ENCODE data around the gene BRS3.
"Not testable (repeated sequence)": the region's sequence is repeated elsewhere in the genome, so short reads cannot be mapped to it uniquely, and the experiment has no call there.

The BRS3 gene

DNA sequence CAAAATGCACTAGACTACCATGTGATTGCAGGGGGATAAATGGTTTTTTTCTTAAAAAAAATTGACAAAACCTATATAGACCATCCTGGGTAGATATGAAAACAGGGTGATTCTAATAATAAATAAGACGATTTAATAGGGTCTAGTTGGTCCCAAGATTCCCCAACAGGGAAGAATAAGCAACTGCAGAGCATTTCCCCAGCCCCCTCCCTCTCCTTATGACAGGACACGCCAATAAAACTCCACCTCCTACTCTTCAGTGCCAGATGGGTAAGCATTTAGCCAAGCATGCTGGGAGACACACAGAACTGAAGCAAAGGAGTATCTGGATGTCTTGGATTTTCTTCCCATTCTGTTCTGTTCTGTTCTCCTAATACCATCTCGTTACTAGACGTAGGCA lies at the start of gene BRS3:
Gene BRS3, plus strand, starts transcription at position 301 of the 400 bp plus-strand sequence. CDS start 168 bp downstream, outside the sequence.
- no peak for DNase-seq (ENCODE audit: low spot score)
- TF ChIP-seq, protein P1, sequence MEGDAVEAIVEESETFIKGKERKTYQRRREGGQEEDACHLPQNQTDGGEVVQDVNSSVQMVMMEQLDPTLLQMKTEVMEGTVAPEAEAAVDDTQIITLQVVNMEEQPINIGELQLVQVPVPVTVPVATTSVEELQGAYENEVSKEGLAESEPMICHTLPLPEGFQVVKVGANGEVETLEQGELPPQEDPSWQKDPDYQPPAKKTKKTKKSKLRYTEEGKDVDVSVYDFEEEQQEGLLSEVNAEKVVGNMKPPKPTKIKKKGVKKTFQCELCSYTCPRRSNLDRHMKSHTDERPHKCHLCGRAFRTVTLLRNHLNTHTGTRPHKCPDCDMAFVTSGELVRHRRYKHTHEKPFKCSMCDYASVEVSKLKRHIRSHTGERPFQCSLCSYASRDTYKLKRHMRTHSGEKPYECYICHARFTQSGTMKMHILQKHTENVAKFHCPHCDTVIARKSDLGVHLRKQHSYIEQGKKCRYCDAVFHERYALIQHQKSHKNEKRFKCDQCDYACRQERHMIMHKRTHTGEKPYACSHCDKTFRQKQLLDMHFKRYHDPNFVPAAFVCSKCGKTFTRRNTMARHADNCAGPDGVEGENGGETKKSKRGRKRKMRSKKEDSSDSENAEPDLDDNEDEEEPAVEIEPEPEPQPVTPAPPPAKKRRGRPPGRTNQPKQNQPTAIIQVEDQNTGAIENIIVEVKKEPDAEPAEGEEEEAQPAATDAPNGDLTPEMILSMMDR (IDR thresholded peaks at IDR 0.05; ENCODE audit: borderline replicate concordance, control extremely low read depth, extremely low read depth, insufficient read depth, missing control alignments): no peak
- in situ Hi-C loops (cut with MboI; ENCODE audit: low sequenced_read_pairs, unreplicated experiment): no loop called here

DNA sequence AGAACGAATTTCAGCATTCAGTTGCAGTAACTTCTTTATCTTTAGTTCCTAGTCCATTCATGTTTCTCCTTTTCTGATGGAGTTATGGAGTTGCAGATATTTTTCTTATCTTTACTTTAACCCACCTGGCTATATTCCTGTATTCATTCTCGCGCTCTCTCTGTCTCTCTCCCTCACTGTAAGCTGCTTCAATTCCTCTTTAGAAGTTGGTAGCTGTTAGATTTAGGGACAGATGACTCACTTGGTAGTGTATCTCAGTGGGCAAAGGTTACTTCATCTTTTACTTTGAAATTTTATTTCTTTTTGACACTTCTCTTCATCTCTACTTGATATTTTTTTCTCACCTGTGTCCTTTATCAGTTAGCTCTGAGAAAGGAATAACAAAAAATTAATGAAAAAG lies 49.6 kb upstream of the BRS3 start:
- TF ChIP-seq, protein P1 (IDR thresholded peaks at IDR 0.05; ENCODE audit: borderline replicate concordance, control extremely low read depth, extremely low read depth, insufficient read depth, missing control alignments): no peak
- no peak for DNase-seq (ENCODE audit: low spot score)
- in situ Hi-C loops (cut with MboI; ENCODE audit: low sequenced_read_pairs, unreplicated experiment): no loop called here

GRCh38 chrX:136445674-136446073 lies 42.1 kb upstream of the BRS3 start:
- in situ Hi-C loops (cut with MboI; ENCODE audit: low sequenced_read_pairs, unreplicated experiment); DNase-seq (ENCODE audit: low spot score): not testable (repeated sequence)

- in situ Hi-C loops (cut with MboI; ENCODE audit: low sequenced_read_pairs, unreplicated experiment): no loop called here
- TF ChIP-seq, protein P1 (IDR thresholded peaks at IDR 0.05; ENCODE audit: borderline replicate concordance, control extremely low read depth, extremely low read depth, insufficient read depth, missing control alignments): no peak
- DNase-seq (ENCODE audit: low spot score): no peak
Observed at GRCh38 chrX:136446208-136446607, 41.5 kb upstream of the BRS3 start.

DNA sequence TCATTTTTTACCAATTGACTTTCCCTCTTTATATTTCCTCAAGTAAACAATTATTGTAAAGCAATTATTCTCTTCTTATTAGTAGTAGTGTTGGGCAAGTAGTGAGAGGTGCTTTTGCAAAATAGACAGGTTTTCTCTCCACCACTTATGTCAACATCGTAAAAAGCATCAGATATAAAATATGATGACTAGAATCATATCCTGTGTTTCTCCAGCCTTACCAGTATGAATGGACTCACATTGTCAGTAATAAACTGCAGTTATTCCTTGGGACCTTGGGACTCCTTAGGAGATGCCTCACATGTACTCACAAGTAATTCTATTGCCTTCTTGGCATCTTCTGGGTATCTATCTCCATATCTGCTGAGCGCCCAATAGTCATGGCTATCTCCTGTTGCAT lies 40.4 kb upstream of the BRS3 start:
- TF ChIP-seq, protein P1 (IDR thresholded peaks at IDR 0.05; ENCODE audit: borderline replicate concordance, control extremely low read depth, extremely low read depth, insufficient read depth, missing control alignments): no peak
- no peak for DNase-seq (ENCODE audit: low spot score)
- in situ Hi-C loops (cut with MboI; ENCODE audit: low sequenced_read_pairs, unreplicated experiment): no loop called here

- in situ Hi-C loops (cut with MboI; ENCODE audit: low sequenced_read_pairs, unreplicated experiment): no loop called here
- DNase-seq (ENCODE audit: low spot score): no peak
- TF ChIP-seq, protein P1 (IDR thresholded peaks at IDR 0.05; ENCODE audit: borderline replicate concordance, control extremely low read depth, extremely low read depth, insufficient read depth, missing control alignments): no peak
Observed at GRCh38 chrX:136447968-136448367, 39.8 kb upstream of the BRS3 start.

GRCh38 chrX:136450050-136450830 lies 37.5 kb upstream of the BRS3 start:
- in situ Hi-C loops (cut with MboI; ENCODE audit: low sequenced_read_pairs, unreplicated experiment): no loop called here
- TF ChIP-seq, protein P1 (IDR thresholded peaks at IDR 0.05; ENCODE audit: borderline replicate concordance, control extremely low read depth, extremely low read depth, insufficient read depth, missing control alignments): no peak

More at GRCh38 chrX:136450050-136450830, 37.5 kb upstream of the BRS3 start:
- DNase-seq (ENCODE audit: low spot score): no peak
